ENCODE data around the gene NMRK1. TPM values are rescaled to one million over a fixed set of nuclear protein-coding genes. Genes with fewer than 3 reads are reported as not detected.

The NMRK1 gene
- total RNA-seq, 1 experiment from 2014 or later, result 7.8 TPM

- Histone ChIP-seq H3K27me3 (ENCODE audit: insufficient read depth, low read length) (no peaks in the 10 kb centered on the region), H3K9me2 (ENCODE audit: insufficient read depth) (no peaks in the 10 kb centered on the region; the same call in 1 of the 2 replicates), H3K9me3 (ENCODE audit: control insufficient read depth in 1 of 2, insufficient read depth in 1 of 2, low read depth in 1 of 2, low read length in 2 of 2) (no peaks in the 10 kb centered on the region), H3K4me1 (ENCODE audit: control insufficient read depth in 1 of 2, insufficient read depth in 2 of 2, low read length in 2 of 2) (no peaks in the 10 kb centered on the region), H3K27ac (ENCODE audit: low read depth, low read length) (no peak overlapping the region), H3K9ac (ENCODE audit: low read length) (no peak overlapping the region), H3K36me3 (ENCODE audit: control insufficient read depth in 1 of 2, insufficient read depth in 2 of 2, low read length in 2 of 2) (no peaks in the 10 kb centered on the region), H3K4me3 (replicated peaks in 1 of 2; ENCODE audit: low read depth in 1 of 2, low read length in 2 of 2) (no peak overlapping the region), H2AFZ (ENCODE audit: low read depth, low read length, poor library complexity, severe bottlenecking) (no peak overlapping the region), H3K79me2 (ENCODE audit: insufficient read depth, low read length) (no peaks in the 10 kb centered on the region), H4K20me1 (ENCODE audit: insufficient read depth) (no peaks in the 10 kb centered on the region), H3K4me2 (ENCODE audit: low read length) (no peak overlapping the region)
- ChIA-PET CTCF (no interaction called here), POLR2A (no interaction called here), RAD21 (ENCODE audit: low non-redundant PET in 1 of 2, low total read pairs in 2 of 2, uncharacterized antibody in 2 of 2, unreplicated experiment in 2 of 2) (no interaction called here)
- no TSS peak for BruUV-seq (replicated peaks)
- intact Hi-C loops (cut with micrococcal nuclease), result loop anchor here (2.0 kb wide), 1 partner anchor 20 kb away; no protein-coding TSS in a partner anchor
- TF ChIP-seq TCF7L2 (IDR thresholded peaks at IDR 0.05; ENCODE audit: borderline replicate concordance, extremely low read depth, insufficient read depth, insufficient read length) (no peak), EGR1 (IDR thresholded peaks at IDR 0.05; ENCODE audit: low read depth) (no peak)
- ATAC-seq (no peak), DNase-seq (ENCODE audit: low read depth, low spot score) (no peak)
Measured at GRCh38 chr9:75120686-75121085, 32.7 kb upstream of the NMRK1 start.

- no peak overlapping the region for H3K27ac ChIP-seq (ENCODE audit: low read depth, low read length)
- H3K27me3 ChIP-seq (ENCODE audit: insufficient read depth, low read length), result no peaks in the 10 kb centered on the region
- BruUV-seq (replicated peaks), result no TSS peak
- DNase-seq (ENCODE audit: low read depth, low spot score) (no peak), ATAC-seq (no peak)
- no peak overlapping the region for H2AFZ ChIP-seq (ENCODE audit: low read depth, low read length, poor library complexity, severe bottlenecking)
- intact Hi-C loops (cut with micrococcal nuclease), result no loop called here
- RAD21 ChIA-PET (ENCODE audit: low non-redundant PET in 1 of 2, low total read pairs in 2 of 2, uncharacterized antibody in 2 of 2, unreplicated experiment in 2 of 2), result no interaction called here
- TF ChIP-seq EZH2phosphoT487 (IDR thresholded peaks at IDR 0.05; ENCODE audit: borderline replicate concordance) (no peak), ELF1 (IDR thresholded peaks at IDR 0.05; ENCODE audit: borderline replicate concordance, low read depth) (no peak), ATF3 (IDR thresholded peaks at IDR 0.05) (no peak), EZH2 (IDR thresholded peaks at IDR 0.05) (no peak), TCF7L2 (IDR thresholded peaks at IDR 0.05; ENCODE audit: borderline replicate concordance, extremely low read depth, insufficient read depth, insufficient read length) (no peak), REST (IDR thresholded peaks at IDR 0.05; ENCODE audit: low read depth) (no peak), EGR1 (IDR thresholded peaks at IDR 0.05; ENCODE audit: low read depth) (no peak), CTCF (IDR thresholded peaks at IDR 0.05 in 2 of 3, conservative IDR thresholded peaks at IDR 0.05 in 1 of 3; ENCODE audit: borderline replicate concordance in 1 of 3, insufficient read depth in 1 of 3, low read depth in 2 of 3, low read length in 2 of 3) (no peak), POLR2AphosphoS5 (IDR thresholded peaks at IDR 0.05; ENCODE audit: low read depth, low read length) (no peak), ZFX (IDR thresholded peaks at IDR 0.05) (no peak), SIN3A (IDR thresholded peaks at IDR 0.05; ENCODE audit: low read depth) (no peak), YY1 (IDR thresholded peaks at IDR 0.05; ENCODE audit: extremely low read depth, insufficient replicate concordance, low read depth, low read length) (no peak)
- no peaks in the 10 kb centered on the region for H3K4me1 ChIP-seq (ENCODE audit: control insufficient read depth in 1 of 2, insufficient read depth in 2 of 2, low read length in 2 of 2)
- H3K4me2 ChIP-seq (ENCODE audit: low read length), result no peak overlapping the region
- no peaks in the 10 kb centered on the region for H3K9me3 ChIP-seq (ENCODE audit: control insufficient read depth in 1 of 2, insufficient read depth in 1 of 2, low read depth in 1 of 2, low read length in 2 of 2)
- no peaks in the 10 kb centered on the region; the same call in 1 of the 2 replicates for H3K9me2 ChIP-seq (ENCODE audit: insufficient read depth)
- no peaks in the 10 kb centered on the region for H3K36me3 ChIP-seq (ENCODE audit: control insufficient read depth in 1 of 2, insufficient read depth in 2 of 2, low read length in 2 of 2)
- no peaks in the 10 kb centered on the region for H4K20me1 ChIP-seq (ENCODE audit: insufficient read depth)
- no peak overlapping the region for H3K9ac ChIP-seq (ENCODE audit: low read length)
- POLR2A ChIA-PET, result no interaction called here
- CTCF ChIA-PET, result no interaction called here
- H3K4me3 ChIP-seq (replicated peaks in 1 of 2; ENCODE audit: low read depth in 1 of 2, low read length in 2 of 2), result no peak overlapping the region
- H3K79me2 ChIP-seq (ENCODE audit: insufficient read depth, low read length), result no peaks in the 10 kb centered on the region
Measured at GRCh38 chr9:75117564-75117963, 29.6 kb upstream of the NMRK1 start.

All from HCT116 (cell line).